Spleen (tissue), 7 donors: ENCODE results near the gene DNTT.
A peak's percentile ranks its signal among the peaks of the same experiment; 100 is the strongest.

Source experiments
- POLR2A ChIP-seq, 3 donors: fragments of 450-650 bp; IDR thresholded peaks; one replicate each; pipeline ENCODE4 v1.5.1; 2017; ENCODE audit warnings: antibody characterized with exemption in 3 of 3, mild to moderate bottlenecking in 1 of 3
- POLR2AphosphoS5 ChIP-seq, 3 donors: sonication (generic); formaldehyde crosslinking; IDR thresholded peaks; one replicate each; pipeline ENCODE4 v1.5.1; 2017; ENCODE audit warnings: antibody characterized with exemption in 3 of 3
- TF ChIP-seq, protein P1 (sequence below), 11 experiments: fragments of 200-600 bp in 7 of 11; fragments of 450-650 bp in 4 of 11; sonication (generic) in 4 of 11; IDR thresholded peaks in 8 of 11; conservative IDR thresholded peaks in 3 of 11; 1 replicate in 7 of 11; 2 replicates in 4 of 11; pipeline versions ENCODE4 v1.4.0 to v1.8.0; 2016 to 2021; ENCODE audit warnings: antibody characterized with exemption in 11 of 11, inconsistent platforms in 4 of 11, mild to moderate bottlenecking in 1 of 11
- donor health status: DM: no; HTN: no; CAD: no; lungs with moderate emphysema.
- donor health status: DM: no; HTN: no; CAD: no.
- donor health status: DM: no; HTN: no; CAD: no.

GRCh38 chr10:96334616-96335526, 30.6 kb downstream of the DNTT start:
- TF ChIP-seq, protein P1, sequence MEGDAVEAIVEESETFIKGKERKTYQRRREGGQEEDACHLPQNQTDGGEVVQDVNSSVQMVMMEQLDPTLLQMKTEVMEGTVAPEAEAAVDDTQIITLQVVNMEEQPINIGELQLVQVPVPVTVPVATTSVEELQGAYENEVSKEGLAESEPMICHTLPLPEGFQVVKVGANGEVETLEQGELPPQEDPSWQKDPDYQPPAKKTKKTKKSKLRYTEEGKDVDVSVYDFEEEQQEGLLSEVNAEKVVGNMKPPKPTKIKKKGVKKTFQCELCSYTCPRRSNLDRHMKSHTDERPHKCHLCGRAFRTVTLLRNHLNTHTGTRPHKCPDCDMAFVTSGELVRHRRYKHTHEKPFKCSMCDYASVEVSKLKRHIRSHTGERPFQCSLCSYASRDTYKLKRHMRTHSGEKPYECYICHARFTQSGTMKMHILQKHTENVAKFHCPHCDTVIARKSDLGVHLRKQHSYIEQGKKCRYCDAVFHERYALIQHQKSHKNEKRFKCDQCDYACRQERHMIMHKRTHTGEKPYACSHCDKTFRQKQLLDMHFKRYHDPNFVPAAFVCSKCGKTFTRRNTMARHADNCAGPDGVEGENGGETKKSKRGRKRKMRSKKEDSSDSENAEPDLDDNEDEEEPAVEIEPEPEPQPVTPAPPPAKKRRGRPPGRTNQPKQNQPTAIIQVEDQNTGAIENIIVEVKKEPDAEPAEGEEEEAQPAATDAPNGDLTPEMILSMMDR (IDR thresholded peaks at IDR 0.05 in 8 of 11, conservative IDR thresholded peaks at IDR 0.05 in 3 of 11) = peak in 9 of 11 experiments; percentile 20 to 68 (median 61)
- TF ChIP-seq POLR2A (IDR thresholded peaks at IDR 0.05) (no peak), POLR2AphosphoS5 (IDR thresholded peaks at IDR 0.05) (no peak)
